RWPE1 (cell line): ENCODE data around the gene AMBRA1.

Experiments
- CTCF ChIA-PET: fragments of 350-600 bp; sonication (Branson Sonifier 250); formaldehyde crosslinking; extraction: SDS; loops from one replicate; lab custom pipeline; 2021; lab: Yijun Ruan, JAX
- POLR2A ChIA-PET: fragments of 400-600 bp; formaldehyde crosslinking; extraction: SDS; loops from one replicate; lab custom pipeline; 2020; ENCODE audit warnings: antibody characterized with exemption; ENCODE audit not compliant: low non-redundant PET; lab: Yijun Ruan, JAX
- DNase-seq: peaks from one replicate; pipeline ENCODE4 v3.0.0; 2012; ENCODE audit warnings: low spot score
- H3K27ac ChIP-seq: fragments of 450-650 bp; 2 replicates; pipeline ENCODE4 v1.5.1; 2017
- CTCF ChIP-seq: fragments of 450-650 bp; conservative IDR thresholded peaks from 2 replicates; pipeline ENCODE4 v1.5.1; 2017; ENCODE audit warnings: low read depth, mild to moderate bottlenecking

Gene AMBRA1

GRCh38 chr11:46529928-46530574 lies 63.8 kb downstream of the AMBRA1 start:
- CTCF ChIA-PET = interaction anchor here (0.6 to 1.5 kb wide), 17 partner anchors 8 to 553 kb away, joined by 3 to 13 read pairs (median 5); no protein-coding TSS in a partner anchor
- POLR2A ChIA-PET = no interaction called here
- no peak overlapping the region for H3K27ac ChIP-seq
- no peak for DNase-seq
- TF ChIP-seq CTCF = no peak

- H3K27ac ChIP-seq = no peak overlapping the region
- ChIA-PET CTCF (interaction anchor here (0.6 to 1.5 kb wide), 21 partner anchors 9 to 1386 kb away, joined by 3 to 13 read pairs (median 5); no protein-coding TSS in a partner anchor), POLR2A (no interaction called here)
- peak; percentile 92 for TF ChIP-seq CTCF
- DNase-seq = peak; percentile 85
Measured at GRCh38 chr11:46529095-46529905, 64.5 kb downstream of the AMBRA1 start.

- no peak overlapping the region for H3K27ac ChIP-seq
- POLR2A ChIA-PET = no interaction called here
- no peak for DNase-seq
- CTCF ChIA-PET = interaction anchor here (0.6 to 1.5 kb wide), 14 partner anchors 10 to 1387 kb away, joined by 3 to 13 read pairs (median 5); no protein-coding TSS in a partner anchor
- no peak for TF ChIP-seq CTCF
Measured at GRCh38 chr11:46528445-46529094, 65.3 kb downstream of the AMBRA1 start.

GRCh38 chr11:46527591-46528130 lies 66.2 kb downstream of the AMBRA1 start:
- TF ChIP-seq CTCF = no peak
- CTCF ChIA-PET = interaction anchor here (0.6 kb wide), 1 partner anchor 278 kb away, joined by 3 read pairs; no protein-coding TSS in a partner anchor
- POLR2A ChIA-PET = no interaction called here
- no peak overlapping the region for H3K27ac ChIP-seq
- no peak for DNase-seq

GRCh38 chr11:46526216-46527215 lies 67.3 kb downstream of the AMBRA1 start:
- CTCF ChIA-PET = interaction anchor here (0.5 kb wide), 1 partner anchor 19 kb away, joined by 3 read pairs; no protein-coding TSS in a partner anchor
- TF ChIP-seq CTCF = no peak

More at GRCh38 chr11:46526216-46527215, 67.3 kb downstream of the AMBRA1 start:
- POLR2A ChIA-PET = interaction anchor here (0.6 kb wide), 1 partner anchor 136 kb away, joined by 9 read pairs; no protein-coding TSS in a partner anchor
- H3K27ac ChIP-seq = no peak overlapping the region
- peak; percentile 42 for DNase-seq
